KMS-11 (cell line): ENCODE data around the gene C16orf95.

Source experiments
- H2AFZ ChIP-seq: fragments of 200-600 bp; sonication (generic); 2 replicates; pipeline ENCODE4 v1.6.1; 2016; ENCODE audit warnings: antibody characterized with exemption, mixed run types, low read depth
- H3K27ac ChIP-seq: fragments of 200-600 bp; sonication (generic); 2 replicates; pipeline ENCODE4 v1.6.1; 2016; ENCODE audit warnings: mild to moderate bottlenecking, mixed run types
- H3K27me3 ChIP-seq: fragments of 200-600 bp; sonication (generic); 2 replicates; pipeline ENCODE4 v1.6.1; 2017; ENCODE audit warnings: mild to moderate bottlenecking, low read depth, mixed run types, moderate library complexity; ENCODE audit not compliant: insufficient read depth
- H3K36me3 ChIP-seq: fragments of 200-600 bp; sonication (generic); 2 replicates; pipeline ENCODE4 v1.6.1; 2017; ENCODE audit warnings: mild to moderate bottlenecking, mixed run types; ENCODE audit not compliant: insufficient read depth
- H3K4me1 ChIP-seq: fragments of 200-600 bp; sonication (generic); 2 replicates; pipeline ENCODE4 v1.6.1; 2016; ENCODE audit warnings: mild to moderate bottlenecking, low read depth, mixed run types; ENCODE audit not compliant: poor library complexity, severe bottlenecking
- H3K4me2 ChIP-seq: fragments of 200-600 bp; sonication (generic); 2 replicates; pipeline ENCODE4 v1.7.0; 2016; ENCODE audit warnings: mild to moderate bottlenecking, mixed run types
- H3K4me3 ChIP-seq: fragments of 200-600 bp; sonication (generic); IDR thresholded peaks from 2 replicates; pipeline ENCODE4 v1.6.1; 2017; ENCODE audit warnings: low read depth, low read length, mixed read lengths; ENCODE audit not compliant: insufficient read depth
- H3K79me2 ChIP-seq: fragments of 200-600 bp; sonication (generic); 2 replicates; pipeline ENCODE4 v1.6.1; 2016; ENCODE audit warnings: low read depth, mixed run types; ENCODE audit not compliant: insufficient read depth
- H3K9ac ChIP-seq: fragments of 200-600 bp; sonication (generic); 2 replicates; pipeline ENCODE4 v1.6.1; 2016; ENCODE audit warnings: mild to moderate bottlenecking, mixed run types
- H4K20me1 ChIP-seq: fragments of 200-600 bp; sonication (generic); 2 replicates; pipeline ENCODE4 v1.6.1; 2016; ENCODE audit warnings: mild to moderate bottlenecking, mixed run types; ENCODE audit not compliant: insufficient read depth
- TF ChIP-seq, protein P1 (sequence below): fragments of 200-600 bp; sonication (generic); conservative IDR thresholded peaks from 2 replicates; pipeline ENCODE4 v1.6.1; 2017; ENCODE audit warnings: low read depth, mild to moderate bottlenecking, antibody characterized with exemption, low read length, moderate library complexity, mixed read lengths

C16orf95 gene

GRCh38 chr16:87350031-87350430 is 32.8 kb upstream of the C16orf95 start:
- Histone ChIP-seq H2AFZ (no peak overlapping the region), H4K20me1 (no peaks in the 10 kb centered on the region), H3K36me3 (no peaks in the 10 kb centered on the region), H3K27me3 (no peaks in the 10 kb centered on the region), H3K4me1 (peaks cover 20% of the 10 kb centered on the region), H3K79me2 (no peaks in the 10 kb centered on the region; the same call in 1 of the 2 replicates), H3K4me2 (no peak overlapping the region), H3K9ac (no peak overlapping the region), H3K4me3 (no peak overlapping the region), H3K27ac (no peak overlapping the region)
- TF ChIP-seq, protein P1, sequence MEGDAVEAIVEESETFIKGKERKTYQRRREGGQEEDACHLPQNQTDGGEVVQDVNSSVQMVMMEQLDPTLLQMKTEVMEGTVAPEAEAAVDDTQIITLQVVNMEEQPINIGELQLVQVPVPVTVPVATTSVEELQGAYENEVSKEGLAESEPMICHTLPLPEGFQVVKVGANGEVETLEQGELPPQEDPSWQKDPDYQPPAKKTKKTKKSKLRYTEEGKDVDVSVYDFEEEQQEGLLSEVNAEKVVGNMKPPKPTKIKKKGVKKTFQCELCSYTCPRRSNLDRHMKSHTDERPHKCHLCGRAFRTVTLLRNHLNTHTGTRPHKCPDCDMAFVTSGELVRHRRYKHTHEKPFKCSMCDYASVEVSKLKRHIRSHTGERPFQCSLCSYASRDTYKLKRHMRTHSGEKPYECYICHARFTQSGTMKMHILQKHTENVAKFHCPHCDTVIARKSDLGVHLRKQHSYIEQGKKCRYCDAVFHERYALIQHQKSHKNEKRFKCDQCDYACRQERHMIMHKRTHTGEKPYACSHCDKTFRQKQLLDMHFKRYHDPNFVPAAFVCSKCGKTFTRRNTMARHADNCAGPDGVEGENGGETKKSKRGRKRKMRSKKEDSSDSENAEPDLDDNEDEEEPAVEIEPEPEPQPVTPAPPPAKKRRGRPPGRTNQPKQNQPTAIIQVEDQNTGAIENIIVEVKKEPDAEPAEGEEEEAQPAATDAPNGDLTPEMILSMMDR, result no peak

- Histone ChIP-seq H3K4me1 (peaks cover 32% of the 10 kb centered on the region), H3K27ac (no peak overlapping the region), H3K4me2 (no peak overlapping the region), H4K20me1 (no peaks in the 10 kb centered on the region), H3K79me2 (peaks cover 9% of the 10 kb centered on the region; the same call in 1 of the 2 replicates), H3K4me3 (no peak overlapping the region), H3K27me3 (no peaks in the 10 kb centered on the region), H2AFZ (no peak overlapping the region), H3K36me3 (no peaks in the 10 kb centered on the region), H3K9ac (no peak overlapping the region)
- TF ChIP-seq, protein P1, result no peak
Measured at GRCh38 chr16:87348616-87349157, 31.5 kb upstream of the C16orf95 start.

DNA sequence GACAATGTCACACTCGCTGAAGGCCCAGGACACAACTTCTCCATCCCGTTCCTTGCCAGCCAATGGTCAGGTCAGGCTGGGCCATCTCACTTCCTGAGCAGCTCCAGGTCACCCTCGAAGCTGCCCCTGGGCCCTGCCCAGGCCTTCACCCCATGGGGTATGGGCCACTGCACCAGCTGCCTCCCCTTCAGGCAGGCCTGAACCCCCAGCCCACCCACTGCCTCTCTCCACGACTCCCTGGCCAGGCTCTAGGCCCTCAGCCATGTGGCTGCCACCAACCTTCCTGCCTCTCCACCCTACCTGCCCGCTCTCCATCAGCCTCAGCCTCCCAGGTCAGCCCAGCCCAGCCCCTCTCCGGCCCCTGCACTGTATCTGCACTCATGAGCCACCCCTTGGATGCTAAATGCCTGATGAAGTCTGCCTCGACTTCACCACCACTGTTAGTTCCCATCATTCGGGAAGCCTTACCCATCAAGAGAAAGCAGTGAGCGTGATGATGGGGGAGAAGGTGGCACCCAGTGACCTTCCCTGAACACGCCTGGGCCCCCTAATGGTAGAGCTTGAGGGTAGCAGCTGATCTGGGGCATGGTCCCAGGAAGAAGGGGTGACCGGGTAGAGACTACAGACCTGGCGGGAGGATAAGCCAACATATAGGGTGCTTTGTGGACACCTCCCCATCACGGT is 30.9 kb upstream of the C16orf95 start:
- no peaks in the 10 kb centered on the region for H3K36me3 ChIP-seq
- no peaks in the 10 kb centered on the region for H4K20me1 ChIP-seq
- H2AFZ ChIP-seq, result no peak overlapping the region
- TF ChIP-seq, protein P1, result no peak
- no peaks in the 10 kb centered on the region for H3K27me3 ChIP-seq
- H3K4me1 ChIP-seq, result peaks cover 32% of the 10 kb centered on the region
- no peak overlapping the region for H3K27ac ChIP-seq
- H3K9ac ChIP-seq, result no peak overlapping the region
- H3K4me2 ChIP-seq, result no peak overlapping the region
- no peak overlapping the region for H3K4me3 ChIP-seq
- peaks cover 14% of the 10 kb centered on the region; the same call in 1 of the 2 replicates for H3K79me2 ChIP-seq

DNA sequence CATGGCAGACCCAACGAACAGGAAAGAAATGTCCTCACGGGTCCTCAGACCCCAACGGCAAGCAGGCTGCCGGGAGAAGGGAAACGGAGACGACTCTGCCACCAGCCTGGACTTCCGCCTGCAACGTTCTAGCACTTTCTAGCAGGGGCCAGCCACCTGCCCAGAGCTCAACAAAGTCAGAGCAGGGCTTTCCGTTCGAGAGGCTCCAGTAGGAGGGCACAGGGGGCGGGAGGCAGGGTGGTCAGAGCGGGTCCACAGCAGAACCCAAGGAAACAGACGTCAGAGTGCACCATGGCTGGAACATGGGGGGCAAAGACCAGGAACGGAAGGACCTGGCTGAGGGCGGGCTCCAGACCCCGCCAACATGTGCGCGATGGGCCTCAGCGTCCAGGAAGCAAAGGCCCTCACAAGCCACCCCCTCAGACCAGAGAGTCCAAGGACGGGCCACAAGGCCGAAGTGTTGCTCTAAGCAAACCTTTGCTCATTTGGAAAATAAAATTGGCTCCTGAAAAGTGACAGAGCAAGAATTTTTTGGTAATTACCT is 29.4 kb upstream of the C16orf95 start:
- Histone ChIP-seq H2AFZ (no peak overlapping the region), H3K27ac (peak overlapping the region; percentile 88), H3K27me3 (no peaks in the 10 kb centered on the region), H3K9ac (no peak overlapping the region), H3K4me1 (peaks cover 32% of the 10 kb centered on the region), H3K79me2 (peaks cover 17% of the 10 kb centered on the region; the same call in 1 of the 2 replicates), H3K36me3 (no peaks in the 10 kb centered on the region), H3K4me2 (peak overlapping the region; percentile 88), H3K4me3 (no peak overlapping the region), H4K20me1 (no peaks in the 10 kb centered on the region)
- TF ChIP-seq, protein P1, result no peak
